GM19452 (cell line): ENCODE measurements around the gene DSCAML1.
A peak's percentile ranks its signal among the peaks of the same experiment; 100 is the strongest.
"Not testable (repeated sequence)": the region's sequence is repeated elsewhere in the genome, so short reads cannot be mapped to it uniquely, and the experiment has no call there.

Experiments used
- ATAC-seq: cut with Tn5 transposase; IDR thresholded peaks from one replicate; pipeline ENCODE4 v1.9.1; 2021; ENCODE audit not compliant: unreplicated experiment

The DSCAML1 gene

DNA sequence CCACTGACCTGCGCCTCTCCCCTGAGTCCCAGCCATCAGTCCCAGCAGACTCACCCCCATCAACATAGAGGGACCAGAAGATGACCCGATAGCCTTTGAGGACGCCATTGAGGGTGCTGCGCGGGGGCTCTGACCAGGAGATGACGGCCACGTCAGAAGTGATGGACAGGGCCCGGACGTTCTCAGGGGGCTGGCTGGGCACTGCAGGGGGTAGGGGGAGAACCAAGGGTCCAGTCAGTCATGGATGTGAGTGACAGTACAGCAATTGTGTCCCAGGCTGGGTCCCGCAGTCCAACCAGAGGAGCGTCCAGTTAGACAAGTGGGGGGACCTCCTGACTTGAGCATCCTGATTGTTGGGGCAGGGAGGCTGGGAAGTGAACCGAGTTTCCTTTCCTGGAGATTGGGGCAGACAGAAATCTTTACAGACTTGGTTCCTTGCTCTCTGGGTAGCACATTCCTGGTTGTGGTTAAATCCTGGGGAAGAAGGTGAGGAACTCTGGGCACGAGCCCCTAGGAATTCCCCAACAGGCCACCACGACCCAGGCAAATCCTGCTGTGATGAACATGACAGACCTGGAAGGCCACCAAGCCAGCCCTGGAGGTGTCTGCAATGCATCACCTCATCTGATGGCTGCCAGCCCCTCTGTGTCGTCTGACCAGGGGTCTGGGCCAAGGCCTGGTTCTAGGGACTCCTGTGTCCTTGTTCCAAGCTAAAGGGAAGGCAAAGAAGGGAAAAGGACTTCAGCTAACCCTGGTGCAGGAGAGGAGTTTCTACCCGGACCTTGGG is 335.4 kb downstream of the DSCAML1 start:
- no peak for ATAC-seq

DNA sequence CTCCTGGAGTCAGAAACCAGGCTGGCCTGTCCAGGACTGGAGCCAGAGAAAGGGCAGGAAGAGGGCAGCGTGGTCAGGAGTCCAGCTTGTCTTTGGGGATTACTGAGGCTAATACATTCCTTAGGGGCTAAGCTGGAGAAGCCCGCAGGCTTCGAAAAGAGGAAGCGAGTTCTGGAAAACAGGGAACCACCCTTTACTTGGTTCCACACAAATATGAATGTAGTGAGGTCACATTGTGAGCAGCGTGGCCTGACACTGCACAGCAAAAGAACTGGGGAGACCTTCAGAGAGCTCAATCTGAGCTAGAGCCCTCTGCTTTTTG is 337.1 kb downstream of the DSCAML1 start:
- no peak for ATAC-seq

DNA sequence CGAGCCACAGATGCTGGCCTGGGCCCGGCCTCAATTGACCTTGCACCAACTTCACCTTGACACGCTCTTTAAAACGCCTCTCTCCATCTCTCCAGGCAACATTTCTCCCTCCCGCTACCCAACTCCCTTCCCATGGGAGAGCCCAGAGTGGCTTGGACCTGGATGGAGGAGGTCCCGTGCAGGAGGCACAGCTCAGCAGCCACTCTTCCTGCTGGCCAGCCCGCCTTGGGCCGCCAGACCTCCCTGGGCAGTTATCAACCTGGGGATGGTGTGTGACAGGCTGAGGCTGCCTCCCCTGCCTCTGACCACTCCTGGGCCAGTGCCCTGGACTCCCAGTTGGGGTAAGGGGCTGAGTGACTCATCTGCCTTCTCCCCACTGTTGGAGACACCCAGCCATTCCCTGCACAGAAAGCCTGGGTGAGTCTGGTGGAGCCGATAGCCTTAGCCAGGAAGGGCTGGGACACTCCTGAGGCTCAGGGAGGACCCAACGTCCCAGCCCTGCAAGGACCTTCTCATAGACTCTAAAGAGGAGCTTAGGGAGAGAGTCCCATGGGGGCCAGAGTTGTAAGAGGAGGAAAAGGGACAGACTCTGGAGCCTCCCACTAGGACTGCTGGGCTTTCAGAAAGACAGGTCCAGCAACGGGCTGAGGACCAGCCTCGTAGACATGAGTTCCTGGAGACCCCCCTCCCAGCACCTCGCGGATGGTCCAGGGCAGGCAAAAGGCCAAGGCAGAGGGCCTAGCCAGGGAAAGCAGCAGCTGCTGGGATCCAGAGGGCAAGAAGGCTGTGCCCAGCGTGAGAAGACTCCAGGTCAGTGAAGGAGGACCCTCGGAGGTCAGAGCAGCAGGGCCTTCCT is 337.7 kb downstream of the DSCAML1 start:
- ATAC-seq, result no peak

DNA sequence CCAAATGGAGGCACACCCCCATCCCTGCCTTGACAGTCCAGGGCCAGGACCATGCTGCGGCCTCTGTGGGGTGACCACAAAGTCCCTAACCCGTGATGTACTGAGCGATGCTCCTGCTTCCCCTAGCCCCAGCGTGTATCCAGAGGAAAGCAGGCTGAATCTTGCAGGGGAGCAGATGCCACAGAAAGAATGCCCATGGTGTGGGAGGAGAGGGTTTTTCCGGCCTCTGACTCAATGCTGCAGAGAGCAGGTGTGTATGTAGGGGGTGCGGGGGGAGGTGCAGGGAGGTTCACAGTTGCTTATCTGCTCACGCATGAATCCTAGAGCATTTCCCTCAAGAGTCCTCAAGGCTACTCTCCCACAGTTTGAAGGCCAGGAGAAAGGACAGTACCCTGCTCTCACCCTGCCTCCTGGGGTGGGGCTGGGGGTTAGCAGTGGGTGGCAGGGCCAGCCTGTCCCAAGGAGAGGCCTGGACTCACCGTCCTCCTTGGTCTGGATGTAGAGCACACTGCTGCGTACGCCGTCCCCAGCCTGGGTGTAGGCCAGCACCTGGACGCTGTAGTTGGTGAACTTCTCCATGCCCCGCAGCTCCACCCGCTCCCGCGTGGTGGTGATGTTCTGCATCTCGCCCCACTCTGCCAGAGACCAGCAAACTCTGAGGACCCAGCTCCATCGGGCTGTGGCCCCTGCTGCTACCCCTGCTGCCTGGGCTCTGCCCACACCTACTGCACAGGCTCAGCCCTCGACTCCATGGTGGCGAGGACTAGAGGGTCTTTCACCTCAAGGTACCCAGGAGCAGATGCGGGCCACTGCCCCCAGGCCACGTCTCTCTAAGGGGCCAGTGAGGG is 338.5 kb downstream of the DSCAML1 start:
- ATAC-seq, result no peak

DNA sequence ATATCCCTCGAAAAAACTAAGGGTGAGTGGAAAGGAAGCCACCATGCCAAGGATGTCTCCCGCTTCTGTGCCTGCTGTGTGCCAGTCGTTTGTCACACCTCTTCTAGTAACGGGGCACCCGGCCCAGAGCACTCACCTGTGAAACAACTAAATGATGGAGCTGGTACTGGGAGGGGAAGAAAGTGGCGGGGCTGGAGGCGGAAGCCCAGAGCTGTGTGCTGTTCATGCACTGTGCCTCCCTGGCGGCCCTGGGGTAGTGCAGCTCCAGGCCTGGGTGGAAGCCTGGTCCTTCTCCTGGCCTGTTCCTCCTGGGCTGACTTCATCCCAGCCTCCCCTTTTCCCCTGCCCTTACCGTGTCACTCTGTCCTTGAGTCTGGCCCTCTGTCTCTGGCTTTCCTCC is 339.2 kb downstream of the DSCAML1 start:
- ATAC-seq, result no peak

DNA sequence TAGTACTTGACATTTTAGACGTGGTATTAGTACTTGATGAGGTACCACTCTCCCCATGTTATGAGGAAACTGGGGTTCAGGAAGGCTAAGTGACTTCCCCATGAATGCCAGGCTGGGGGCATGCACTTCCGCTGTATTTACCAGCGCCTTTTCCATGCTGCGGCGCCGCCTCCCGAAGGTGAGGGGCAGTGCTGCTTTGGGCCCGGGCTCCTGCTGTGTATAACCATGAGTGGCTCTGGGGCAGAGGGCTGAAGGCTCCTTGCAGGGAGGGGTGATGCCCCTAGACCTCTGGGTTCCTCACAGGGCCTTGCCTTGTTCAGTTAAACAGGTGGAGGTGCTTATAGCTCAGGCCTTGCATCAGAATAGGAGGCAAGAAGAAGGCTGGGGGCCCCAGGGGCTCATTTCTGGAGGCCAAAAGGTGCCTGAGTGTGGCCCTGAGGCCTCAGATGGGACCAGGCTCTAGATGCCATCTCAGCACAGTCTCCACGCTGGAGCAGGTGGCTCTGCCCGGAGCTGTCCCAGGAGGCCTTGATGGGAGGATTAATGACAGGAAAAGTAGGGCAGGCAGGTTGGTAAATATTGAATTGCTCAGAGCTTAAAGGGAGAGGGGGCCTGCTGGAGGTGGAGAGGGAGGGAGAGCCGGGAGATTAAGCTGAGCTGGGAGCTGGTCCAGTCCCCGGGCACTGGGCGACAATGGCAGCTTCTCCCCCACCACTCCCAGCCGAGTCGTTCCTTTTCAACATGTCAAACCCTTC is 339.8 kb downstream of the DSCAML1 start:
- no peak for ATAC-seq

DNA sequence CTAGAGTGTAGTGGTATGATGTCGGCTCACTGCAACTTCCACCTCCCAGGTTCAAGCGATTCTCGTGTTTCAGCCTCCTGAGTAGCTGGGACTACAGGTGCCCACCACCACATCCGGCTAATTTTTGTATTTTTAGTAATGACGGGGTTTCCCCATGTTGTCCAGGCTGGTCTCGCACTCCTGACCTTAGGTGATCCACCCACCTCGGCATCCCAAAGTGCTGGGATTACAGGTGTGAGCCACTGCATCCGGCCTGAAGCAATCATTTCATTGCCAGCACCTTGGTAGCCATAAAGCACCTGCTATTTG is 340.3 kb downstream of the DSCAML1 start:
- ATAC-seq, result not testable (repeated sequence)

DNA sequence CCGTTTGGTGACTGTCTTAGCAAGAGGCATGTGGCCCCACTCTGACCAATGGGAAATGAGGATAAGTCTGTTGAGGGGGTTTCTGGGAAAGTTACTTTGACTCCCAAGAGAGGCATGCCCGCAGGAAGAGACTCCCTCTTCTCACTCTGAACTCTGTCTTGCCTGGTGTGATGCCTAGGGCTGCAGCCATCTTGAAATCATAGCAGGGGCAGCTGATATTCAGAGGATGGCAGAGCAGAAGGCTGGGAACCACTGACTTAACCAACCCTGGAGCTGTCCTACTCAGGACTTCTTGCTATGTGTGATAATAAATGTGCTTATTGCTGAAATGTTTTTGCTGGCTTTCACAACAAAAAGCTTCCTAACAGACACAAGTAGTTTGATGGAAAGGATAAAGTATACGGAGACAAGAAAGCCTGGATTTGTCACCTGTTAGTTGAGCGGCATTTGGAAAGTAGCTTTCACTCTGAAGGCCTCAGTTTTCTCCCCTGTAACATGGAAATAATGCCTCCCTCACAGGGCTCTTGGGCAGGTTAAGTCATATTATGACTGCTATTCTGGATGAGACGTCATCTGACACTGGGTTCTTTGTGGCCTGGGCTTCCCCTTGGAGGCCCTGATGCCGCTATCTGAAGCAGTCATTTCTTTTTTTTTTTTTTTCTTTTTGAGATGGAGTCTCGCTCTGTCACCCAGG is 340.8 kb downstream of the DSCAML1 start:
- ATAC-seq, result peak; percentile 72

DNA sequence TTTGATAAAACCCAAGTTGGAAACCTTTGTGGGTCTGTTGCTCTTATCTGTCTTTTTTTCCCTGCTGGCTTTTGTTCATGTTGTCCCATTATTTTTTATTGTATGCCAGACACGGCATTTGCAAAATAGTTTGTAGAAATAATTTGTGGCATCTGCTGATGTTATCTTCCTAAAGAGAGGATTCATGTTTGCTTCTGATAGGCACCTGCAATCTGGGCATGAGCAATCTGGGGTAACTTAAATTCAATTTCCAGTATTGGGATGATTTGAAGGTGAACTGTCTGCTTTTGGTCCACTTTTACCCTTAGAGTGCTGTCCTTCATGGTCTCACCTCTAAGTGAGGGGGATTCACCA is 342.5 kb downstream of the DSCAML1 start:
- ATAC-seq, result no peak

DNA sequence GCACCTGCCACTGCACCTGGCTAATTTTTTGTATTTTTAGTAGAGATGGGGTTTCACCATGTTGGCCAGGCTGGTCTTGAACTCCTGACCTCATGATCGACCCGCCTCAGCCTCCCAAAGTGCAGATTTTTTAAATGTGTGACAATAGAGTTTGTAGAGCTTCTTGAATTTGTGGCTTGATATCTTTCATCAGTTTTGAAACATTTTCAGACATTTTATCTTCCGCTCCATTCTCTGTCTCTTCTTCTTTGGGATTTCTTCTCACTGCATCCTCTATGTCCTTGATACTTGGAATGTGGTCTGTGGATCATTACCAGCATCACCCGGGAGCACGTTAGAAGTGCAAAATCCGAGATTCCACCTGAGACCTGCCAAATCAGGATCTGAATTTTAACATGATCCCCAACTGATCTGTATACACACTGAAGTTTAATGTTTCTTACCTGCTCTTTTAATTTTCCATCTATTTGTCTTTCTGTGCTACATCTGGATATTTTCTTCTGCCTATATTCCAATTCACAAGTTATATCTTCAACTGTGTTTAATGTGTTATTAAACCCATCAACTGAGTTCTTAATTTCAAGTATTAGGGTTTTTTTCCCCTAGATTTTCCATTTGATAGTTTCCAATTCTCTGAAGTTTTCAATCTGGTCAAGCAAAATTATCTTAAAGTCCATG is 343.0 kb downstream of the DSCAML1 start:
- ATAC-seq, result no peak

DNA sequence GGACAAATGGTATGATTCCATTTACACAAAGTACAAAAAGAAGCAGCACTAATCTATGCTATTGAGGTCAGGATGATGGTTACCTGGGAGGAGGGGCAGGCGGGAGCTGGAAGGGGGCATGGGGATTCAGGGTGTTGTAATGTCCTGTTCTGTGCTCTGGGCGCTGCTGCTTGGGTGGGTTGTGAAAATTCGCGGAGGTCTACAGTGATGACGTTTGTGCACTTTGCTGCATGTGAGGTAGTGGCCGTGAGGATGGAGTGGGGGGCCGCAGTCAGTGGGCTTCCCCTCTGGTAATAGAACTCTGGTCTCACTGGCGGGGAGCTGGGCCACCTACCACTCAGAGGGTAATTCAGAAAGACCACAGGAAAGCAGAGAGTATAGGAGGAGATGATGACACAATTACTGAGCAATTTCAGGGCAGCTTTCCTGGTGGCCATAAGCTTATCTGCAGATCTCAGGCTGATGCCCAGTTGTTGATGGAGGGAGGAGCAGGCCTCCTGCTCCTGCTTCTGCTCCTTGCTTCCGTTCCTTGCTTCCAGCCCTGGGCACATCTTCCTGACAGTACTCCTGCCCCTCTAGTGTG is 347.8 kb downstream of the DSCAML1 start:
- ATAC-seq, result no peak

DNA sequence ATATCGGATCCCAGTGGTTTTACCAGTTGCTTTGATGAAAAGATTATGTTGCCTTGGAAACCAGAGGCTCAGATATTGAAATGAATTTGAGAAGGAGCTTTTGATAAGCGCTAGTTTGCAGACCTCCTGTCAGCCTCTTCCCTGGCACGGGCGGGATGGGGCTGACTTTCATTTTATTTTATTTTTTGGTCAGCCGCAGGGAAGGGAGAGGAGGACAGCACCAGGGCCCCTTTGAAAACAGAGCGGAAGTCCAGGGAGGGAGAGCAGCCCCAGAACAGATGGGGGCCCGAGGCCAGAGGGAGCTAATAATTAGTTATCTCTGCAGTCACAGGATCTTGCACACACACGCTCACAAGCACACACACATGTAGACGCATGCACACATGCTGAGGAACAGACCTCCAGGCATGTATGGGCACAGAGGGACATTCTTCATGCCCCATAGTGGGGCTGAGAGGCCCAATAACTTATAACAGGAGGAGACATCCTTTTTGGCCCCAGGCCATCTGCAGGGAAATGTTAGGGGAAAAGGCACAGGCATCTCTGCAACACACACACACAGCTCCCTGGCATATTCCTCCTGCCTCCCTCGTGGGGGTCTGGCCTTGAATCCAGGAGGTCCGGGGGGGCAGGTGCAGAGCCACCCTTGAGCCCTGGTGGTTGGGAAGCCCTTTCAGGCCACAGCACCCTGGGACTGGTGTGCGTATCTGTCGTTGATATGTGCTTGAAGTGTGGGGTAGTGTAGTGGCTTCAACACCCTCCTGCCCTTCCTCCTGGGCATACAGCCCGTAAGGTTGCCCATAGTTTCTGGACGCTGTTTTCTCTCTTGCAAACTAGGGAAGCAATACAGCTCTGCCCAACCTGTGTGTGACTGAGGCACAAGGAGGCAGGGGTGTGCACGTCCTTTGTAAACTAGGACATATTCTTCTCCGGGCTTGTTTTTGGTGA is 352.0 kb downstream of the DSCAML1 start:
- ATAC-seq, result no peak

DNA sequence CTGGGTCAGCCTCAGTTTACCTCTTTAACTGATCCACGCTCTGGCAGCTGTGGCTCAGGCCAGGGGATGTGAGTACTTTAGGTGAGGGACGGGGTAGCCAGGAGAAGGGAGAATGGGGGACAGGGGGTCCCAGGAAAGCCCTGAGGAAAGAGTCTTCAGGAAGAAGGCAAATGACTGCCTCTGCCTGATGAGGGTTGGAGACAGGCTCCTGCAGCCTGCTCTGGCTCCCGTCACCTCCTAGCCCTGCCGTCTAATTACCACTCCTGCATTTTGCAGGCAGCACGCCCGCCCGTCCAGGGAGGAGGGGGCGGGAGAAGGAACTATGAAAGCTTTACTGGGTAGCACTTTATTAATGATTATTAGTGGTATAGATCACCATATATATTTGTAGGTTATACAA is 352.8 kb downstream of the DSCAML1 start:
- no peak for ATAC-seq

DNA sequence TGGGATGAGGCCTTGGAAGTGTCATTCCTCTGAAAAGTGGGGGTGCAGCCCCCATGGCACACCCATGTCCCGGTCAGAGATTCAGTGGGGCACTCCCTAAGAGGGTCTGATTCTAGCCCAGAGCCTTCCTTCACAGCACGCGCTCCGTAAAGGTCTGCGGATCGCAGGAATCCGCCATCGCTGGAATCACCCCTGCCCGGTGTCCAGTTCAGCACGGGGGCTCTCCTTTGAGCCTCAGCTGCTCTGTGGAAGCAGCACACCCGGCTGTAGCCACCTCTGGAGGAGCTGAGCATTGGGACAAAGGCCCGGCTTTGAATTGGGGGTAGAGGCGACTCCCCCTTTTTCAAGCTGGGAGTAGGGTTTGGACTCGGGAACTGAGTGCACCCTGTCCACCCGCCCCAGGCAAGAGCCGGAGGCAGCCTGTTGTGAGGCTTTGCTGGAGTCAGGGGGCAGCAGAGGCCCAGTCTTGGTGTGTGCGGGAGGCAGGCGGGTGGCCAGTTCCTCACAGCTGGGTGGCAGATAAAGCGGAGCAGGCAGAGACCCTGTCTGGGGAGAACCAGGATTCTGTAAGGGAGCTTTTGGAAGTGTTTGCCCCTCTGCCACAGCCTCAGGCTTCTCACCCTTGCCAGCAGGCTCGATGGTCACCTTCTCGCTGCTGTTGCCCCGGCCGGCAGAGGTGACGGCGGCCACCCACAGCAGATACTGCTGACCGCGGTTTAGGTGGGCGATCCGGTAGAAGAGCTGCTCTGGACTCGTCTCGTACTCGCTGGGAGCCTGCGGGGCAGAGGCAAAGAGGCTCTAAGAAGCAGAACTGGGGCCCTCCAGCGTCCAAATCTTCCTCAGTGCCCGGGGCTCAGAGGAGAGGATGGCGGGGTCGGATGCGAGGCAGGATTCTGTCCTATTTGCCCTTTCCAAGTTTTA is 353.5 kb downstream of the DSCAML1 start:
- no peak for ATAC-seq

DNA sequence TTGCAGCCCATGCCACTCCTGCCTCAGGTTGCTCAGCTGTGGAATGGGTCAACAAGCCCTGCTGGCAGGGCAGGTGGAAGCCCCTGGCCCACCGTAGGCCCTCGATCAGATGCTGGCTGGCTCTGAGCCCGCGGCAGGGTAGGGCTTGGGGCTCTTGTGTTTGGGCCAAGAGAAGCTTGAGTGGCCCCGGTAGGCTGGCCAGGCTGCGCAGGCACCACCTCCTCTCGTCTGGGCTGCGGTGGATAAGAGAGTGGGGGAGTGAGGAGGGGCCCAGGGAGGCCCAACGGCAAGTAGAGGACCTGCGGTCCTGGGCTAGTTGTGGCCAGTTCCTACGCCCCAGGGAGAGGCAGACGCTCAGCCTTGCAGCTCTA is 354.2 kb downstream of the DSCAML1 start:
- ATAC-seq, result no peak

DNA sequence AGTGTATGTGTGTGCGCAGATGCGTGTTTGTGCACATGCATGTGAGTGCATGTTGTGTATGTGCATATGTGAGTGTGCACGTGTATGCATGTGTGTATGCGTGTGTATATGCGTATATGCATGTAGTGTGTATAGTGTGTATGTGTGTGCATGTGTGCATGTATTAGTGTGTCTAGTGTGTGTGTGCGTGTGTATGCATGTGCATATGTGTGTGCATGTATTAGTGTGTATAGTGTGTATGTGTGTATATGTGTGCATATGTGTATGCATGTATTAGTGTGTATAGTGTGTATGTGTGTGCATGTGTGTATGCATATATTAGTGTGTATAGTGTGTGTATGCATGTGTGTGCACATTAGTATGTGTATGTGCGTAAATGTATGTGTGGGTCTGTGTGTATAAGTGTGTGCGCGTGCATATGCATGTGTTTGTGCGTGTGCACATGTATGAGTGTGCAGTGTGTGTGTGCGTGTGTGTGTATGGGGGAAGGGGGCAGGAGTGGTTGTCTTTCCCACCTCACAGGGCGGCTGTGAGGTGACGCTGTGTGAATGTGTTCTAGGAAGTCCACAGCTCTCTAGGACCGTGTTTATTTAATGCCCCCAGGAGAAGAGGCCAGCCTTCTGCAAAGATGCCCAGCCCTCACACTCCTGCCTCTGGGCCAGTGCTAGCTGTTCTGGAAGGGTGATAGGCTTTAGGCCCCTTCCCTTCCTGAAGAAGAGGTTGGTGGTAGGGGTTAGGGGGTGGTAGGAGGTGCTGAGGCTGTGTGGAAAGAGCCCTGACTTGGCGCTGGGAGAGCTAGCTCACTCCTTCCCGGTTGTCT is 354.8 kb downstream of the DSCAML1 start:
- ATAC-seq, result no peak
